H9 (cell line): ENCODE measurements around the gene TAF1C. TPM values are rescaled to one million over a fixed set of nuclear protein-coding genes. Genes with fewer than 3 reads are reported as not detected.

Experiments used
- DNase-seq: peaks from one replicate; pipeline ENCODE4 v3.0.0-alpha.2; 2017
- H2AFZ ChIP-seq: one replicate; pipeline ENCODE4 v1.6.1; 2013; ENCODE audit warnings: mild to moderate bottlenecking, low read length, control low read depth, moderate library complexity
- H2AK5ac ChIP-seq: 2 replicates; pipeline ENCODE4 v1.6.1; 2013; ENCODE audit warnings: low read length, control low read depth, mixed read lengths; ENCODE audit not compliant: insufficient read length
- H2BK120ac ChIP-seq: one replicate; pipeline ENCODE4 v1.6.1; 2013; ENCODE audit warnings: low read depth, mild to moderate bottlenecking, low read length, control low read depth, inconsistent platforms; ENCODE audit not compliant: poor library complexity, severe bottlenecking
- H2BK12ac ChIP-seq: 2 replicates; pipeline ENCODE4 v1.6.1; 2013; ENCODE audit warnings: low read length, control low read depth, mixed read lengths, low read depth; ENCODE audit not compliant: insufficient read length
- H2BK15ac ChIP-seq: 2 replicates; pipeline ENCODE4 v1.6.1; 2013; ENCODE audit warnings: low read depth, low read length, control low read depth
- H2BK20ac ChIP-seq: one replicate; pipeline ENCODE4 v1.6.1; 2013; ENCODE audit warnings: low read depth, mild to moderate bottlenecking, low read length, control low read depth, inconsistent platforms; ENCODE audit not compliant: poor library complexity, severe bottlenecking
- H2BK5ac ChIP-seq: 2 replicates; pipeline ENCODE4 v1.6.1; 2013; ENCODE audit warnings: low read length, control low read depth, mixed read lengths; ENCODE audit not compliant: insufficient read length
- H3K14ac ChIP-seq: 2 replicates; pipeline ENCODE4 v1.6.1; 2013; ENCODE audit warnings: low read length, control low read depth; ENCODE audit not compliant: insufficient read depth
- H3K18ac ChIP-seq: 2 replicates; pipeline ENCODE4 v1.6.1; 2013; ENCODE audit warnings: low read depth, mild to moderate bottlenecking, mixed read lengths, low read length, control low read depth; ENCODE audit not compliant: insufficient read length
- H3K23ac ChIP-seq: 2 replicates; pipeline ENCODE4 v1.6.1; 2013; ENCODE audit warnings: low read length, control low read depth, mixed read lengths, low read depth; ENCODE audit not compliant: insufficient read length
- H3K23me2 ChIP-seq: 2 replicates; pipeline ENCODE4 v1.6.1; 2013; ENCODE audit warnings: low read depth, mild to moderate bottlenecking, mixed read lengths, low read length, control low read depth; ENCODE audit not compliant: insufficient read length, poor library complexity, severe bottlenecking
- H3K27ac ChIP-seq: 2 replicates; pipeline ENCODE4 v1.5.1; 2013; ENCODE audit warnings: low read length, control low read depth, mixed read lengths, low read depth; ENCODE audit not compliant: insufficient read length
- H3K27me3 ChIP-seq: 2 replicates; pipeline ENCODE4 v1.6.1; 2013; ENCODE audit warnings: low read length, control low read depth, inconsistent platforms; ENCODE audit not compliant: insufficient read depth
- H3K4ac ChIP-seq: 2 replicates; pipeline ENCODE4 v1.6.1; 2013; ENCODE audit warnings: low read depth, mild to moderate bottlenecking, control low read depth, inconsistent platforms, low read length, moderate library complexity
- H3K4me1 ChIP-seq: 2 replicates; pipeline ENCODE4 v1.6.1; 2013; ENCODE audit warnings: low read length, control low read depth, inconsistent platforms; ENCODE audit not compliant: insufficient read depth
- H3K4me2 ChIP-seq: 2 replicates; pipeline ENCODE4 v1.6.1; 2013; ENCODE audit warnings: low read length, control low read depth, mixed read lengths; ENCODE audit not compliant: insufficient read length, insufficient read depth
- H3K56ac ChIP-seq: 2 replicates; pipeline ENCODE4 v1.6.1; 2013; ENCODE audit warnings: low read depth, mild to moderate bottlenecking, mixed read lengths, low read length, control low read depth; ENCODE audit not compliant: insufficient read length
- H3K79me1 ChIP-seq: 2 replicates; pipeline ENCODE4 v1.6.1; 2013; ENCODE audit warnings: low read depth, mild to moderate bottlenecking, moderate library complexity, low read length, control low read depth, inconsistent platforms; ENCODE audit not compliant: insufficient read depth, poor library complexity, severe bottlenecking
- H3K79me2 ChIP-seq: 2 replicates; pipeline ENCODE4 v1.6.1; 2013; ENCODE audit warnings: low read length, control low read depth, inconsistent platforms; ENCODE audit not compliant: insufficient read depth
- H3K9ac ChIP-seq: 2 replicates; pipeline ENCODE4 v1.6.1; 2013; ENCODE audit warnings: low read length, control low read depth, mixed read lengths; ENCODE audit not compliant: insufficient read length; ENCODE audit errors: extremely low read depth
- H3K9me3 ChIP-seq: one replicate; pipeline ENCODE4 v1.6.1; 2013; ENCODE audit warnings: low read depth, low read length, inconsistent platforms; ENCODE audit not compliant: control insufficient read depth
- H3T11ph ChIP-seq: one replicate; pipeline ENCODE4 v1.6.1; 2013; ENCODE audit warnings: mild to moderate bottlenecking, low read length, control low read depth, inconsistent platforms
- H4K20me1 ChIP-seq: one replicate; pipeline ENCODE4 v1.6.1; 2013; ENCODE audit not compliant: control insufficient read depth, insufficient read length, insufficient read depth
- H4K5ac ChIP-seq: 2 replicates; pipeline ENCODE4 v1.6.1; 2013; ENCODE audit warnings: low read depth, mild to moderate bottlenecking, mixed read lengths, low read length, control low read depth; ENCODE audit not compliant: insufficient read length
- H4K8ac ChIP-seq: replicated peaks from 2 replicates; pipeline ENCODE4 v1.6.1; 2013; ENCODE audit warnings: low read length, control low read depth, mixed read lengths, low read depth; ENCODE audit not compliant: insufficient read length
- H4K91ac ChIP-seq: 2 replicates; pipeline ENCODE4 v1.6.1; 2013; ENCODE audit warnings: low read depth, mild to moderate bottlenecking, moderate library complexity, mixed read lengths, low read length, control low read depth; ENCODE audit not compliant: insufficient read length
- H3K27ac Mint-ChIP-seq, 3 experiments: 2 replicates in 2 of 3; 3 replicates in 1 of 3; pipeline ENCODE4 v1.8.0; 2020 to 2021; ENCODE audit warnings: mixed read lengths in 3 of 3, mild to moderate bottlenecking in 1 of 3, moderate library complexity in 1 of 3
- H3K27me3 Mint-ChIP-seq: 2 replicates; pipeline ENCODE4 v1.8.0; 2021; ENCODE audit warnings: low read depth, mild to moderate bottlenecking, moderate library complexity, mixed read lengths
- H3K36me3 Mint-ChIP-seq, 3 experiments: 2 replicates in 2 of 3; 3 replicates in 1 of 3; pipeline ENCODE4 v1.8.0; 2020 to 2021; ENCODE audit warnings: low read depth in 3 of 3, mixed read lengths in 3 of 3; ENCODE audit not compliant: insufficient read depth in 1 of 3
- H3K4me1 Mint-ChIP-seq, 2 experiments: 2 replicates each; pipeline ENCODE4 v1.8.0; 2020; ENCODE audit warnings: mixed read lengths in 2 of 2
- H3K4me3 Mint-ChIP-seq, 2 experiments: 2 replicates in 1 of 2; 3 replicates in 1 of 2; pipeline ENCODE4 v1.8.0; 2020 to 2021; ENCODE audit warnings: mild to moderate bottlenecking in 2 of 2, mixed read lengths in 2 of 2, moderate library complexity in 1 of 2
- H3K9me3 Mint-ChIP-seq, 2 experiments: 2 replicates in 1 of 2; 3 replicates in 1 of 2; pipeline ENCODE4 v1.8.0; 2020; ENCODE audit warnings: mild to moderate bottlenecking in 2 of 2, mixed read lengths in 2 of 2, moderate library complexity in 1 of 2
- CTCF ChIP-seq: fragments of 200-600 bp; sonication (generic); conservative IDR thresholded peaks from 3 replicates; pipeline ENCODE4 v1.8.0; 2021; ENCODE audit warnings: antibody characterized with exemption, mild to moderate bottlenecking
- WGBS: extraction: QIAGEN DNeasy Blood & Tissue Kit; methylation state at CpG from one replicate; pipeline ENCODE4 v1.1.7; 2013; ENCODE audit warnings: missing lambda C conversion rate, low lambda C conversion rate, mixed read lengths; ENCODE audit not compliant: insufficient read length; ENCODE audit errors: extremely low coverage; 5-methylcytosine and 5-hydroxymethylcytosine counted together
- total RNA-seq: library from RNA; stranded (reverse); gene quantifications from 2 replicates; pipeline ENCODE4 v1.2.1, GENCODE V29; 2021

The TAF1C gene
- total RNA-seq, 1 experiment from 2014 or later, result 78.6 TPM

- H2BK120ac ChIP-seq, result no peak overlapping the region
- H4K5ac ChIP-seq, result no peak overlapping the region
- H3T11ph ChIP-seq, result no peak overlapping the region
- H4K91ac ChIP-seq, result no peak overlapping the region
- TF ChIP-seq CTCF, result no peak
- peaks cover 7% of the 10 kb centered on the region for H3K79me1 ChIP-seq
- peak overlapping the region; percentile 7 to 76 (median 76); a peak in 4 of 7 replicates for H3K27ac Mint-ChIP-seq
- no peak overlapping the region for H2BK15ac ChIP-seq
- H4K20me1 ChIP-seq, result no peaks in the 10 kb centered on the region
- peaks cover under 1% of the 10 kb centered on the region for H3K23me2 ChIP-seq
- DNase-seq, result no peak
- no peak overlapping the region for H3K4ac ChIP-seq
- H3K27me3 Mint-ChIP-seq, result no peaks in the 10 kb centered on the region
- no peak overlapping the region for H3K14ac ChIP-seq
- H3K18ac ChIP-seq, result no peak overlapping the region
- H3K27me3 ChIP-seq, result no peaks in the 10 kb centered on the region
- peaks cover 7% of the 10 kb centered on the region; the same call in 1 of the 2 replicates for H3K4me1 ChIP-seq
- no CpG with 5 or more reads among the region's 14 CpGs for WGBS
- H3K4me2 ChIP-seq, result peak overlapping the region; percentile 23
- H3K4me1 Mint-ChIP-seq, result peaks cover 53 to 55% of the 10 kb centered on the region in 2 experiments
- no peak overlapping the region for H2BK5ac ChIP-seq
- no peak overlapping the region for H3K27ac ChIP-seq
- H3K23ac ChIP-seq, result no peak overlapping the region
- H2BK20ac ChIP-seq, result no peak overlapping the region
- no peak overlapping the region for H2AFZ ChIP-seq
- H3K36me3 Mint-ChIP-seq, result peaks cover 6 to 18% (median 11%) of the 10 kb centered on the region in 3 experiments; a peak in 6 of 7 replicates
- peak overlapping the region; percentile 9 for H3K9ac ChIP-seq
- H3K79me2 ChIP-seq, result peaks cover 10% of the 10 kb centered on the region; the same call in 1 of the 2 replicates
- H2BK12ac ChIP-seq, result no peak overlapping the region
- H3K56ac ChIP-seq, result no peak overlapping the region
- peaks cover 0 to 9% of the 10 kb centered on the region in 2 experiments; a peak in 1 of 5 replicates for H3K9me3 Mint-ChIP-seq
- H3K4me3 Mint-ChIP-seq, result peak overlapping the region; percentile 6 to 41; a peak in 1 of 5 replicates
- H4K8ac ChIP-seq, result no peak overlapping the region
- H2AK5ac ChIP-seq, result no peak overlapping the region
- H3K9me3 ChIP-seq, result no peaks in the 10 kb centered on the region
Observed at GRCh38 chr16:84138824-84139627, 47.8 kb downstream of the TAF1C start.
